ENCODE measurements around the gene EVA1B. TPM values are rescaled to one million over a fixed set of nuclear protein-coding genes. Genes with fewer than 3 reads are reported as not detected.

Gene EVA1B
- polyA plus RNA-seq, 1 donor (not counting 4 experiments of a cell fraction or from before 2014, with no cell fraction given) = 2.4 TPM

DNA sequence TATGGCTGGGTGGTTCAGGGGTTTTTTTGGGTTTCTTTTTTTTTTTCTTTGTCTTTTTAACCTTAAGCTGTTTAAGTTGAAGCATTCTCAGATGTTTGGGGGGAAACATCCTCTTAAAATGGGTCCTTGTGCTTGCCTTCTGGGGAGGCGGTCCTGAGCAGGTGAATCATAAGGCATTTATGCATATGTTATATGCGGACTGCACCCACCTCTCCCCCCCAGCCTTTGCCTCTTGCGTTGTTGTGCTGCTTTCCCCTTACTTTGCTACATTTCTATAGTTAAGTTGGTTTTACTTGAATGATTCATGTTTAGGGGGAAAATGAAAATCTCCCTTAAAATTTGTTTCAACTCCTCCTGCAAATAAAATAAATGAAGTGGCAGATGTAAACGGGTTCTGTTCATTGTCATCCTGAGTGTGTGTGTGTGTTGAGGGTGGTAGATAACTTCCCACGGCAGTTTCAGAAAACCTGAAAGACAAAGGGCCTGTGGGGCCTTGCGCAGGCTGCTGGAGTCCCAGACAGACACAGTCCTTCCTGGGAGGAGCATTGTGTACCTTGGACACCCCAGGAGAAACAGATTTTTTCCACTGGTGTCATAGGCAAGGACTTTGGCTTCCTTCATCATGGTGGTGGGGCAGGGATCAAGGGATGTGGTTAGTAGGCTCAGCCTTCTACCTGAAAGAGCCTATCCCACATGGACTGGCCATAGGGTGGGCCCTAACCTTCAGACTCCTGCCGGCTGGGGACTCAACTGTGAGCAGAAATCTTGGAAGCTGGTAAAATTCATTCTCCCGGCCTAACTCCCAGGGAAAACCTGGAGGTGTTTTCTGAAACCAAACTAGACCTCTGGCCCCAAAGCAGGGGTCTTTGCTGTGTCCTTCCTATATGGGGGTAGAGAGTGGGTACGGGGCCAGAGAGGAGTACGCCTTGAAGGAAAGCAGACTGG lies 18.2 kb downstream of the EVA1B start:
- H2AFZ ChIP-seq (ENCODE audit: control insufficient read depth, low read length) = no peak overlapping the region
- H3K9me3 ChIP-seq (ENCODE audit: control insufficient read depth, low read depth, low read length) = no peaks in the 10 kb centered on the region
- H3K9me1 ChIP-seq (ENCODE audit: control insufficient read depth, extremely low read depth, insufficient read depth, low read length) = no peaks in the 10 kb centered on the region
- H3K9ac ChIP-seq (ENCODE audit: control insufficient read depth, extremely low read depth, insufficient read depth, low read length) = peak overlapping the region; percentile 81
- peak overlapping the region; percentile 88 for H3K4me2 ChIP-seq (ENCODE audit: control insufficient read depth, extremely low read depth, insufficient read depth, low read depth, low read length)
- FAIRE-seq (peak; percentile 63), DNase-seq (ENCODE audit: low read depth, low spot score) (no peak)
- TF ChIP-seq EZH2 (IDR thresholded peaks at IDR 0.05; ENCODE audit: low read length) = no peak
- TF ChIP-seq, protein P1, sequence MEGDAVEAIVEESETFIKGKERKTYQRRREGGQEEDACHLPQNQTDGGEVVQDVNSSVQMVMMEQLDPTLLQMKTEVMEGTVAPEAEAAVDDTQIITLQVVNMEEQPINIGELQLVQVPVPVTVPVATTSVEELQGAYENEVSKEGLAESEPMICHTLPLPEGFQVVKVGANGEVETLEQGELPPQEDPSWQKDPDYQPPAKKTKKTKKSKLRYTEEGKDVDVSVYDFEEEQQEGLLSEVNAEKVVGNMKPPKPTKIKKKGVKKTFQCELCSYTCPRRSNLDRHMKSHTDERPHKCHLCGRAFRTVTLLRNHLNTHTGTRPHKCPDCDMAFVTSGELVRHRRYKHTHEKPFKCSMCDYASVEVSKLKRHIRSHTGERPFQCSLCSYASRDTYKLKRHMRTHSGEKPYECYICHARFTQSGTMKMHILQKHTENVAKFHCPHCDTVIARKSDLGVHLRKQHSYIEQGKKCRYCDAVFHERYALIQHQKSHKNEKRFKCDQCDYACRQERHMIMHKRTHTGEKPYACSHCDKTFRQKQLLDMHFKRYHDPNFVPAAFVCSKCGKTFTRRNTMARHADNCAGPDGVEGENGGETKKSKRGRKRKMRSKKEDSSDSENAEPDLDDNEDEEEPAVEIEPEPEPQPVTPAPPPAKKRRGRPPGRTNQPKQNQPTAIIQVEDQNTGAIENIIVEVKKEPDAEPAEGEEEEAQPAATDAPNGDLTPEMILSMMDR (optimal IDR thresholded peaks at IDR 0.05 in 1 of 3, IDR thresholded peaks at IDR 0.05 in 1 of 3, conservative IDR thresholded peaks at IDR 0.05 in 1 of 3; ENCODE audit: extremely low read depth in 1 of 3, insufficient read depth in 2 of 3, low read length in 3 of 3) = no peak
- H3K27ac ChIP-seq (ENCODE audit: control insufficient read depth, insufficient read depth, low read length) = peak overlapping the region; percentile 89
- peaks cover 10% of the 10 kb centered on the region for H3K79me2 ChIP-seq (ENCODE audit: control insufficient read depth, insufficient read depth, low read length)
- dilution Hi-C loops (cut with MboI; ENCODE audit: extremely low pct_ligation_motif_present, low sequenced_read_pairs) = no loop called here
- peaks cover 31% of the 10 kb centered on the region for H3K4me1 ChIP-seq (ENCODE audit: control insufficient read depth, extremely low read depth, insufficient read depth, low read length)
- peak overlapping the region in 1 of 3 experiments; percentile 86 for H3K4me3 ChIP-seq (ENCODE audit: control insufficient read depth in 2 of 3, extremely low read depth in 1 of 3, insufficient read depth in 2 of 3, low read depth in 1 of 3, low read length in 3 of 3)
- no peaks in the 10 kb centered on the region for H4K20me1 ChIP-seq (ENCODE audit: control insufficient read depth, extremely low read depth, insufficient read depth, low read length)
- no peaks in the 10 kb centered on the region for H3K27me3 ChIP-seq (ENCODE audit: control insufficient read depth, extremely low read depth, insufficient read depth, low read length)
- H3K36me3 ChIP-seq (ENCODE audit: control insufficient read depth in 2 of 2, extremely low read depth in 1 of 2, insufficient read depth in 2 of 2, low read length in 2 of 2) = peaks cover 21 to 46% of the 10 kb centered on the region in 2 experiments

DNA sequence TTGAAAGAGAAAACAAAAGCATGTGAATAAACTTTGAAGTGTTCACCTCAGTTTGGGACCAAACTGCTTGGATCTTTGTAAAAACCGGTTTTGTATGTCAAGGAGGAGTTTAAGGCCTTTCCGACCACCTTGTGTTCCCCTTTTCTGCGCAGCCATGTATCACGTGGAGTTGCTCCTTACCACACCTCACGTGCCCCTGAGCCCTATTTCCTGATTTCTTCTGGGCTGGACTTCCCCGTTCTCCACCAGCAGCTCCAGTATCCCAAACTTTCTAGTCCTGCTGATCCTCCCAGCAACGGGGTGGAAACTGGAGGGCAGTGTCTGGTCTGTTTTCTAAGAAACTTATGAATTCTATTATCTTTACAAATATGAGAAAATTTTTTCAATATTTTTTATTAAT lies 18.9 kb downstream of the EVA1B start:
- peaks cover 21 to 45% of the 10 kb centered on the region in 2 experiments for H3K36me3 ChIP-seq (ENCODE audit: control insufficient read depth in 2 of 2, extremely low read depth in 1 of 2, insufficient read depth in 2 of 2, low read length in 2 of 2)
- no peak overlapping the region for H2AFZ ChIP-seq (ENCODE audit: control insufficient read depth, low read length)
- no peak overlapping the region for H3K9ac ChIP-seq (ENCODE audit: control insufficient read depth, extremely low read depth, insufficient read depth, low read length)
- DNase-seq (ENCODE audit: low read depth, low spot score) = no peak
- H3K27ac ChIP-seq (ENCODE audit: control insufficient read depth, insufficient read depth, low read length) = no peak overlapping the region
- H3K9me3 ChIP-seq (ENCODE audit: control insufficient read depth, low read depth, low read length) = no peaks in the 10 kb centered on the region
- H3K79me2 ChIP-seq (ENCODE audit: control insufficient read depth, insufficient read depth, low read length) = peaks cover 10% of the 10 kb centered on the region
- no peaks in the 10 kb centered on the region for H4K20me1 ChIP-seq (ENCODE audit: control insufficient read depth, extremely low read depth, insufficient read depth, low read length)
- H3K4me3 ChIP-seq (ENCODE audit: control insufficient read depth in 2 of 3, extremely low read depth in 1 of 3, insufficient read depth in 2 of 3, low read depth in 1 of 3, low read length in 3 of 3) = no peak overlapping the region
- peaks cover 36% of the 10 kb centered on the region for H3K4me1 ChIP-seq (ENCODE audit: control insufficient read depth, extremely low read depth, insufficient read depth, low read length)
- TF ChIP-seq EZH2 (IDR thresholded peaks at IDR 0.05; ENCODE audit: low read length) = no peak
- TF ChIP-seq, protein P1 (optimal IDR thresholded peaks at IDR 0.05 in 1 of 3, IDR thresholded peaks at IDR 0.05 in 1 of 3, conservative IDR thresholded peaks at IDR 0.05 in 1 of 3; ENCODE audit: extremely low read depth in 1 of 3, insufficient read depth in 2 of 3, low read length in 3 of 3) = no peak
- dilution Hi-C loops (cut with MboI; ENCODE audit: extremely low pct_ligation_motif_present, low sequenced_read_pairs) = no loop called here
- no peaks in the 10 kb centered on the region for H3K9me1 ChIP-seq (ENCODE audit: control insufficient read depth, extremely low read depth, insufficient read depth, low read length)
- no peak for FAIRE-seq
- no peaks in the 10 kb centered on the region for H3K27me3 ChIP-seq (ENCODE audit: control insufficient read depth, extremely low read depth, insufficient read depth, low read length)
- no peak overlapping the region for H3K4me2 ChIP-seq (ENCODE audit: control insufficient read depth, extremely low read depth, insufficient read depth, low read depth, low read length)
